Tibial artery (tissue), 4 donors: ENCODE data around the gene SMAD9.

Source experiments
- DNase-seq, 2 donors: peaks; one replicate each; pipeline ENCODE4 v3.0.0-alpha.2; 2019
- H3K27ac ChIP-seq, 2 donors: fragments of 200-600 bp; sonication (generic) in 1 of 2; 1 replicate in 1 of 2; 2 replicates in 1 of 2; pipeline ENCODE4 v1.5.1; 2018 to 2019; ENCODE audit warnings: mild to moderate bottlenecking in 1 of 2
- H3K27me3 ChIP-seq, 2 donors: fragments of 200-600 bp; sonication (generic) in 1 of 2; one replicate each; pipeline versions ENCODE4 v1.5.1 to v1.6.0; 2016 to 2019
- H3K36me3 ChIP-seq, 3 donors: fragments of 200-600 bp; sonication (generic) in 2 of 3; one replicate each; pipeline ENCODE4 v1.5.1; 2016 to 2019; ENCODE audit warnings: mild to moderate bottlenecking in 2 of 3
- H3K4me1 ChIP-seq, 4 donors: fragments of 200-600 bp; sonication (generic) in 2 of 4; 1 replicate in 3 of 4; 2 replicates in 1 of 4; pipeline ENCODE4 v1.5.1; 2016 to 2019
- H3K4me3 ChIP-seq, 2 donors: fragments of 200-600 bp; sonication (generic) in 1 of 2; 1 replicate in 1 of 2; 2 replicates in 1 of 2; pipeline ENCODE4 v1.5.1; 2018 to 2019; ENCODE audit warnings: mild to moderate bottlenecking in 2 of 2
- H3K9me3 ChIP-seq, 3 donors: fragments of 200-600 bp; sonication (generic) in 1 of 3; one replicate each; pipeline ENCODE4 v1.5.1; 2016 to 2019
- intact Hi-C: fragments of 100-400 bp; cut with DNase I; formaldehyde crosslinking; loops from one replicate; pipeline ENCODE4 v1.15.0; 2023; ENCODE audit warnings: low total_unique reads
- TF ChIP-seq, protein P1 (sequence below), 2 experiments: fragments of 200-600 bp in 1 of 2; fragments of 450-650 bp in 1 of 2; IDR thresholded peaks; one replicate each; pipeline ENCODE4 v1.5.1; 2017 to 2019; ENCODE audit warnings: antibody characterized with exemption in 2 of 2, mild to moderate bottlenecking in 1 of 2, moderate library complexity in 1 of 2

SMAD9 gene

DNA sequence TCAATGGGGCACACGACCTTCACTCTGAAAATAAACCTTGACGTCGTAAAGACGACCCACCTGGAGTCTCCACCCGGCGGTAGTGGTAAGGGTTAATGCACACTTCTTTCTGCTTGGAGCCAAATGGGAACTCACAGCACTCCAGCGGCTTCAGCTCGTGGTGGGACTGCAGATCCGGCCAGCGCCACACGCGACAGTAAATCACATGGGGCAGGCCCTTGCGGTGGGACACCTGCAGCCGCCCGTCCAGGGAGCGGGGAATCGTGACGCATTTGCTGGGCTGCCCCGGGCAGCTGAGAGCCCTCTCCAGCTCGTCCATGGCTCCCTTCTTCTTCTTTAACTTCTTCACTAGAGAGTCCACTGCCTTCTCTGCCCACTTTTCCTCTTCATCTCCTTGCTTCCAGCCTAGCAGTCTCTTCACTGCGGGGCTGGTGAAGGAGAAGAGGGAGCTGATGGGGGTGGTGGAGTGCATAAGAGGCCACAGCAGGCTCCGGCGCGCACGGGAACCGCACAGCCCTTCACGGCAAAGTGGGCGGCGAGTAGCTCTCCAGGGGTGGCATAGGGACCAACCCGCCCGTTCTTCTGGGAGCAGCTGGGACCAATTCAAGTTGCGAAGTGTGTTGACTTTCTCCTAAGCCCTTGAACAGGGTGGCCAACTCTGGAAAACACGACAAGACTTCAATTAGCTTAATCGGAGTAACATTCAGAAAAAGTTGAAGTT is 40.7 kb downstream of the SMAD9 start:
- Histone ChIP-seq H3K36me3 (peaks cover 14 to 21% (median 18%) of the 10 kb centered on the region in 3 donors), H3K4me3 (no peak overlapping the region), H3K4me1 (peaks cover 0 to 24% (median 4%) of the 10 kb centered on the region in 4 donors), H3K9me3 (no peaks in the 10 kb centered on the region), H3K27me3 (no peaks in the 10 kb centered on the region), H3K27ac (no peak overlapping the region)
- DNase-seq = no peak
- intact Hi-C loops = no loop called here
- TF ChIP-seq, protein P1, sequence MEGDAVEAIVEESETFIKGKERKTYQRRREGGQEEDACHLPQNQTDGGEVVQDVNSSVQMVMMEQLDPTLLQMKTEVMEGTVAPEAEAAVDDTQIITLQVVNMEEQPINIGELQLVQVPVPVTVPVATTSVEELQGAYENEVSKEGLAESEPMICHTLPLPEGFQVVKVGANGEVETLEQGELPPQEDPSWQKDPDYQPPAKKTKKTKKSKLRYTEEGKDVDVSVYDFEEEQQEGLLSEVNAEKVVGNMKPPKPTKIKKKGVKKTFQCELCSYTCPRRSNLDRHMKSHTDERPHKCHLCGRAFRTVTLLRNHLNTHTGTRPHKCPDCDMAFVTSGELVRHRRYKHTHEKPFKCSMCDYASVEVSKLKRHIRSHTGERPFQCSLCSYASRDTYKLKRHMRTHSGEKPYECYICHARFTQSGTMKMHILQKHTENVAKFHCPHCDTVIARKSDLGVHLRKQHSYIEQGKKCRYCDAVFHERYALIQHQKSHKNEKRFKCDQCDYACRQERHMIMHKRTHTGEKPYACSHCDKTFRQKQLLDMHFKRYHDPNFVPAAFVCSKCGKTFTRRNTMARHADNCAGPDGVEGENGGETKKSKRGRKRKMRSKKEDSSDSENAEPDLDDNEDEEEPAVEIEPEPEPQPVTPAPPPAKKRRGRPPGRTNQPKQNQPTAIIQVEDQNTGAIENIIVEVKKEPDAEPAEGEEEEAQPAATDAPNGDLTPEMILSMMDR (IDR thresholded peaks at IDR 0.05) = no peak

DNA sequence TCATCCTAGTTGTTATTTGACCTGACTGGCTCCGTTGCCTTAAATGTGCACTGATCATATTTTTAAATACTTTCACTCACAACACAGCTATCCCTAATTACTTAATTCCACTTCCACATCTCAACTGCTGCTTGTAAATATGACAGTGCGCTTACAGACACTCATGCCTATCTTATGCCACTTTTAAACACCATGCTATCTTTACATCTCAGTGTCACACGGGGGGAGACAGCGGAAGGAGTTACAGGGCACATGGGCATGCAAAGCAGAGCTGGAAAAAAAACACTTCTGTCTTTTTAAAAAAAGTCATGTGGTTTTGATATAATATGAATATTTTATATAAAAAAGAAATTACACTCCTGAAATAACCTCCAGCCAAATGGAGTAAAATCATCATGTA is 44.1 kb downstream of the SMAD9 start:
- intact Hi-C loops = no loop called here
- no peak for DNase-seq
- no peaks in the 10 kb centered on the region for H3K9me3 ChIP-seq
- no peaks in the 10 kb centered on the region for H3K27me3 ChIP-seq
- peaks cover 0 to 2% (median 0%) of the 10 kb centered on the region in 4 donors for H3K4me1 ChIP-seq
- peaks cover 22 to 46% (median 43%) of the 10 kb centered on the region in 3 donors for H3K36me3 ChIP-seq
- no peak overlapping the region for H3K4me3 ChIP-seq
- TF ChIP-seq, protein P1 (IDR thresholded peaks at IDR 0.05) = no peak
- no peak overlapping the region for H3K27ac ChIP-seq

GRCh38 chr13:36875431-36875830 is 44.6 kb downstream of the SMAD9 start:
- Histone ChIP-seq H3K4me1 (no peaks in the 10 kb centered on the region), H3K27me3 (no peaks in the 10 kb centered on the region), H3K4me3 (no peak overlapping the region), H3K27ac (no peak overlapping the region), H3K36me3 (peaks cover 22 to 50% (median 48%) of the 10 kb centered on the region in 3 donors), H3K9me3 (no peaks in the 10 kb centered on the region)
- no peak for DNase-seq
- TF ChIP-seq, protein P1 (IDR thresholded peaks at IDR 0.05) = no peak
- intact Hi-C loops = no loop called here

DNA sequence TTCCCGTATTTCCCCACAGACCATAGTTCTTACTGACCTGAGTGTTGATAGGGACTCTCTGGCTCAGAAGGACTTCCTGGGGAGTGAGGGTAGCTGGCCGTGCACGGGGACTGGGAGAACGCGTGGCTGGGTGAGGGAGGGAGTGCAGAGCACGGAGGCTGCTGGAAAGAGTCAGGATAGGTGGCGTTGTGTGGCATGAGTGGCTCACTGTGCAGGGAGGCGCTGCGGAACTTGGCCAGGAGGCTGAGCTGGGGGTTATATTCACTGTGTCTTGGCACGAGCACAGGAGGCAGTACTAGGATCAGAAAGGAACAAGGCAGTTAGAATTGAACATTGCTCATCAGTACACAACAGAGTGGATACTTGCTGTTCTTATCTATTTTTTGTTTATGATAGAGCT is 47.4 kb downstream of the SMAD9 start:
- DNase-seq = no peak
- no peak overlapping the region for H3K4me3 ChIP-seq
- no peaks in the 10 kb centered on the region for H3K4me1 ChIP-seq
- H3K9me3 ChIP-seq = no peaks in the 10 kb centered on the region
- intact Hi-C loops = no loop called here
- no peak overlapping the region for H3K27ac ChIP-seq
- H3K27me3 ChIP-seq = no peaks in the 10 kb centered on the region
- TF ChIP-seq, protein P1 (IDR thresholded peaks at IDR 0.05) = no peak
- H3K36me3 ChIP-seq = peaks cover 14 to 54% (median 50%) of the 10 kb centered on the region in 3 donors

DNA sequence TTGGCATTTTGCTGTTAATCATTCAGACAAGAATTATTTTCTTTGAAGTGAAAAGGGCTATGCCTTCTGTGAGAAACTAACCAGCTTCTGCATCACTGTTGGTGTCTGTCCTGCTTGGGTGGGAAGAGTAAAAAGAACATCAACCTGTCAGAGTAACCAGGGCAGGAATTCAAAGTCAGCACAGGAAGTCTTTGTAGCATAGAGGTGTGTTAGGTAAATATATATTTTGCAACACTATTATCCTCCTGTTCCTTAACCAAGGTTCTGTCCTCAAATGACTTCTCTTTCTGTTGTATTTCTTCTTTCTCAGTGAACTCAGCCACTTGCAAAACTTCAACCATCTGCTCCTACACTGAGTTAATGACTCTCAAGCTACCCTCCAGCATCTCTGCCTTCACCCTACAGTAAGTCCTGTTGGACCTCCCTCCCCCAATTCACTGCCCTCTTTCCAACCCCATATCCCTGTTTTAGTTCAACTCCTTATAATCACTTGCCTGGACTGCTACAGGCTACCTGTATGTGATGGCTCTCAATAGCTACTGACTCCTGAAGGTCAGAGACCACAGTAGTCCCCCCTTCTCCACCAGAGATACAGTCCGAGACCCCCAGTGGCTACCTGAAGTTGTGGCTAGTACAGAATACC is 49.9 kb downstream of the SMAD9 start:
- Histone ChIP-seq H3K4me3 (no peak overlapping the region), H3K27me3 (no peaks in the 10 kb centered on the region), H3K36me3 (peaks cover 36 to 71% (median 66%) of the 10 kb centered on the region in 3 donors), H3K27ac (no peak overlapping the region), H3K9me3 (no peaks in the 10 kb centered on the region), H3K4me1 (no peaks in the 10 kb centered on the region)
- TF ChIP-seq, protein P1 (IDR thresholded peaks at IDR 0.05) = no peak
- no peak for DNase-seq
- intact Hi-C loops = no loop called here
